NCI-H526 (cell line): Measurements from ENCODE around the gene ADARB1.
A peak's percentile ranks its signal among the peaks of the same experiment; 100 is the strongest.
"Not testable (repeated sequence)": the region's sequence is repeated elsewhere in the genome, so short reads cannot be mapped to it uniquely, and the experiment has no call there.

Experiments
- DNase-seq, 2 experiments: peaks; one replicate each; lab custom pipeline; 2025; lab: John Stamatoyannopoulos, UW

ADARB1 gene

GRCh38 chr21:45117314-45117713 lies 42.9 kb downstream of the ADARB1 start:
- no peak for DNase-seq

- no peak for DNase-seq
Observed at GRCh38 chr21:45118099-45118498, 43.7 kb downstream of the ADARB1 start.

- DNase-seq, result no peak
Observed at GRCh38 chr21:45119812-45120211, 45.4 kb downstream of the ADARB1 start.

GRCh38 chr21:45120975-45121374 lies 46.6 kb downstream of the ADARB1 start:
- DNase-seq, result peak in 1 of 2 experiments; percentile 43

- DNase-seq, result no peak
Observed at GRCh38 chr21:45122030-45122429, 47.6 kb downstream of the ADARB1 start.

GRCh38 chr21:45122432-45123132 lies 48.2 kb downstream of the ADARB1 start:
- no peak for DNase-seq

GRCh38 chr21:45123440-45123839 lies 49.1 kb downstream of the ADARB1 start:
- DNase-seq, result no peak

GRCh38 chr21:45124596-45124995 lies 50.2 kb downstream of the ADARB1 start:
- DNase-seq, result no peak

- no peak for DNase-seq
Observed at GRCh38 chr21:45125357-45125756, 51.0 kb downstream of the ADARB1 start.

- no peak for DNase-seq
Observed at GRCh38 chr21:45126204-45126626, 51.8 kb downstream of the ADARB1 start.

GRCh38 chr21:45126983-45127382 lies 52.6 kb downstream of the ADARB1 start:
- no peak for DNase-seq

- no peak for DNase-seq
Observed at GRCh38 chr21:45127937-45128336, 53.6 kb downstream of the ADARB1 start.

GRCh38 chr21:45128613-45129188 lies 54.3 kb downstream of the ADARB1 start:
- DNase-seq, result peak in 1 of 2 experiments; percentile 62

- no peak for DNase-seq
Observed at GRCh38 chr21:45129189-45129923, 55.0 kb downstream of the ADARB1 start.

GRCh38 chr21:45130324-45130774 lies 56.0 kb downstream of the ADARB1 start:
- DNase-seq, result no peak

GRCh38 chr21:45131537-45131999 lies 57.2 kb downstream of the ADARB1 start:
- DNase-seq, result no peak

- no peak for DNase-seq
Observed at GRCh38 chr21:45132841-45133573, 58.6 kb downstream of the ADARB1 start.

- DNase-seq, result not testable (repeated sequence)
Observed at GRCh38 chr21:45133574-45134278, 59.3 kb downstream of the ADARB1 start.

- DNase-seq, result no peak
Observed at GRCh38 chr21:45134279-45135076, 60.1 kb downstream of the ADARB1 start.

- DNase-seq, result no peak
Observed at GRCh38 chr21:45135122-45135521, 60.7 kb downstream of the ADARB1 start.

GRCh38 chr21:45135868-45136267 lies 61.5 kb downstream of the ADARB1 start:
- DNase-seq, result no peak
